Measurements from ENCODE around the gene RFX3. TPM values are rescaled to one million over a fixed set of nuclear protein-coding genes. Genes with fewer than 3 reads are reported as not detected.

The RFX3 gene
- total RNA-seq, 1 donor from 2014 or later, result 18.5 TPM

DNA sequence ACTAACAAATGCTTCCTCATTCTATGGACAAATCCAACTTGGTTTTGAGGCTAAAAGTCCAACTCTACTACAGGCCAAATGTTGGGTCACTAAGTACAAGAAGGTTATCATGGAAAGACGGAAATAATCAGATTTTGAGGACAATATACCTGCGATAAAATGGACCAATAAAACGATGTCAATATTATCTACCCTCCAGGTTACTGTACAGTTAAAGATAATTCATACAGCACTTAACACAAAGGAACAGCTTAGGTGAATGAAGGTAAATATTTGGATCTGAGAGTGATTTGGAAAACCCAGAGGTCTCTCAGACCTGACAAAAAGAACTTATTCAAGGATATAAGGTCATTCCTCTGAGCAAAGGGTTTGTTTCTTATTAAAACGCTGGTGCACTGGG is 352.4 kb downstream of the RFX3 start:
- Mint-ChIP-seq H3K4me3 (ENCODE audit: unreplicated experiment) (no peak overlapping the region), H3K27ac (ENCODE audit: unreplicated experiment) (no peak overlapping the region), H3K27me3 (ENCODE audit: unreplicated experiment) (no peaks in the 10 kb centered on the region), H3K9me3 (ENCODE audit: unreplicated experiment) (no peaks in the 10 kb centered on the region), H3K36me3 (ENCODE audit: low read depth, unreplicated experiment) (no peaks in the 10 kb centered on the region), H3K4me1 (ENCODE audit: unreplicated experiment) (peaks cover 4% of the 10 kb centered on the region)
- TF ChIP-seq, protein P1, sequence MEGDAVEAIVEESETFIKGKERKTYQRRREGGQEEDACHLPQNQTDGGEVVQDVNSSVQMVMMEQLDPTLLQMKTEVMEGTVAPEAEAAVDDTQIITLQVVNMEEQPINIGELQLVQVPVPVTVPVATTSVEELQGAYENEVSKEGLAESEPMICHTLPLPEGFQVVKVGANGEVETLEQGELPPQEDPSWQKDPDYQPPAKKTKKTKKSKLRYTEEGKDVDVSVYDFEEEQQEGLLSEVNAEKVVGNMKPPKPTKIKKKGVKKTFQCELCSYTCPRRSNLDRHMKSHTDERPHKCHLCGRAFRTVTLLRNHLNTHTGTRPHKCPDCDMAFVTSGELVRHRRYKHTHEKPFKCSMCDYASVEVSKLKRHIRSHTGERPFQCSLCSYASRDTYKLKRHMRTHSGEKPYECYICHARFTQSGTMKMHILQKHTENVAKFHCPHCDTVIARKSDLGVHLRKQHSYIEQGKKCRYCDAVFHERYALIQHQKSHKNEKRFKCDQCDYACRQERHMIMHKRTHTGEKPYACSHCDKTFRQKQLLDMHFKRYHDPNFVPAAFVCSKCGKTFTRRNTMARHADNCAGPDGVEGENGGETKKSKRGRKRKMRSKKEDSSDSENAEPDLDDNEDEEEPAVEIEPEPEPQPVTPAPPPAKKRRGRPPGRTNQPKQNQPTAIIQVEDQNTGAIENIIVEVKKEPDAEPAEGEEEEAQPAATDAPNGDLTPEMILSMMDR (IDR thresholded peaks at IDR 0.05; ENCODE audit: unreplicated experiment), result no peak
- no peak for DNase-seq (ENCODE audit: low spot score)

- Mint-ChIP-seq H3K4me3 (ENCODE audit: unreplicated experiment) (no peak overlapping the region), H3K36me3 (ENCODE audit: low read depth, unreplicated experiment) (no peaks in the 10 kb centered on the region), H3K27ac (ENCODE audit: unreplicated experiment) (no peak overlapping the region), H3K4me1 (ENCODE audit: unreplicated experiment) (peaks cover 3% of the 10 kb centered on the region), H3K27me3 (ENCODE audit: unreplicated experiment) (no peaks in the 10 kb centered on the region), H3K9me3 (ENCODE audit: unreplicated experiment) (no peaks in the 10 kb centered on the region)
- TF ChIP-seq, protein P1 (IDR thresholded peaks at IDR 0.05; ENCODE audit: unreplicated experiment), result no peak
- DNase-seq (ENCODE audit: low spot score), result no peak
Observed at GRCh38 chr9:3170819-3171218, 355.0 kb downstream of the RFX3 start.
